Measurements from ENCODE around the gene DIP2C.

DNA sequence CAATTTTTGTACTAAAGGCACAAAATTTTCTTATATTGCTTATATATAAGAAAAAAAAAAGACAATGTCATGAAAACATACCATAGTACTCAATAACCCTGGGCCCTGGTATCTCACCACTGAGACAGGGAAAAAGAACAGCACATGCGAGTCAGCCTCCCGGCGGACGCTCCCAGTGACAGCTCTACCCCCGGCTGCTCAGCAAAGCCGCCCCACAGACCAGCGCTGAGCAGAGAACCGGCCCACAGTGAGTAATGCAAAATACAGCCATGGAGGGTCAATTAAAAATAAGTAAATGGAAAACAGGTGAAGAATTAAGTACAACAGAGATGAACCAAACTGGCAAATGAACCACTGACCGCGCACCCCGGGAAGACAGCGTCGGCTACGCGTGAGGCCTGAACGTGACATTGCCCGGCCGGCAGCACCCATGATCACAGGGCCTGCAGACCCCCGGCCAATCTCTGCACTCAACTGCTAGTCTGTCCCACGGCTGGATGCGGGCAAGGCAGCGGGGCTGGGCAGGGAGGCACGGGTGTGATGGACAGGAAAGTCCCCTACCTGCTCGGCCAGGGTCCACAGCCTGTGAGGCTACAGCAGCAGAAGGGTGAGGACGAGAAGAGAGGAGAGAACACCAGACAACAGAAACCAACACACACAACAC is 378.4 kb downstream of the DIP2C start:
- TF ChIP-seq, protein P1, sequence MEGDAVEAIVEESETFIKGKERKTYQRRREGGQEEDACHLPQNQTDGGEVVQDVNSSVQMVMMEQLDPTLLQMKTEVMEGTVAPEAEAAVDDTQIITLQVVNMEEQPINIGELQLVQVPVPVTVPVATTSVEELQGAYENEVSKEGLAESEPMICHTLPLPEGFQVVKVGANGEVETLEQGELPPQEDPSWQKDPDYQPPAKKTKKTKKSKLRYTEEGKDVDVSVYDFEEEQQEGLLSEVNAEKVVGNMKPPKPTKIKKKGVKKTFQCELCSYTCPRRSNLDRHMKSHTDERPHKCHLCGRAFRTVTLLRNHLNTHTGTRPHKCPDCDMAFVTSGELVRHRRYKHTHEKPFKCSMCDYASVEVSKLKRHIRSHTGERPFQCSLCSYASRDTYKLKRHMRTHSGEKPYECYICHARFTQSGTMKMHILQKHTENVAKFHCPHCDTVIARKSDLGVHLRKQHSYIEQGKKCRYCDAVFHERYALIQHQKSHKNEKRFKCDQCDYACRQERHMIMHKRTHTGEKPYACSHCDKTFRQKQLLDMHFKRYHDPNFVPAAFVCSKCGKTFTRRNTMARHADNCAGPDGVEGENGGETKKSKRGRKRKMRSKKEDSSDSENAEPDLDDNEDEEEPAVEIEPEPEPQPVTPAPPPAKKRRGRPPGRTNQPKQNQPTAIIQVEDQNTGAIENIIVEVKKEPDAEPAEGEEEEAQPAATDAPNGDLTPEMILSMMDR (IDR thresholded peaks at IDR 0.05): no peak
- TF ChIP-seq POLR2A (IDR thresholded peaks at IDR 0.05): no peak
